CD4-positive, alpha-beta T cell treated with Interferon alpha-2 for 1 hour (primary cell): Measurements from ENCODE around the gene PRKCA.

Experiments used
- DNase-seq, 2 donors: peaks; one replicate each; pipeline ENCODE4 v3.0.0-alpha.2; 2020 to 2022

Gene PRKCA

DNA sequence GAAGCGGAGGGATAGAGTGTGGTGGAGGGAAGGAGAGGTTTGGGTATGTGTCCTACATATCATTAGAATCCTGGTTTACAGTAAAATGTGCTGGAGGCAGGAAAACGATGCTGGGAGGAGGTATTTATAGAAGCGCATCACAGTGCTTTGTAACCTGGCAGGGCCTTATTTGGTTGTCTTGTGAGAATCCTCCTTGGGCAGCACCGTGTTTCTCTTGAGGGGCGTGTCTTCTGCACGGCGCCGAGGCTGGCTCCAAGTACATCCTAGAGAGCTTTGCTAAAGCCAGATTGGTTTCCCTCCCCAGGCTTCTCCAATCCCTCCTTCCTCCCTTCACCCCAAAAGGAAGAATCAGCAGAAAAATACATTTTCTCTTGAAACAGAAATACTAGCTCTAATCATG, 556.9 kb downstream of the PRKCA start:
- no peak for DNase-seq

GRCh38 chr17:66860204-66860603, 557.8 kb downstream of the PRKCA start:
- no peak for DNase-seq
